HepG2 (cell line): ENCODE measurements around the gene KIF22. TPM values are rescaled to one million over a fixed set of nuclear protein-coding genes. Genes with fewer than 3 reads are reported as not detected.
A peak's percentile ranks its signal among the peaks of the same experiment; 100 is the strongest.

Experiments used
- ATAC-seq: fragments of 200-7000 bp; cut with Tn5 transposase; 3 replicates; pipeline ENCODE4 v1.9.1; 2020; ENCODE audit warnings: mild to moderate bottlenecking, moderate library complexity
- BruUV-seq: library from RNA; stranded (reverse); fragments of 400-500 nt; replicated peaks from 2 replicates; lab custom pipeline; 2021; lab: Mats Ljungman, UMichigan
- CTCF ChIA-PET: fragments of 300-600 bp; formaldehyde crosslinking; extraction: SDS; loops from one replicate; lab custom pipeline; 2021; ENCODE audit warnings: low total read pairs, inconsistent platforms, low intra/inter-chr PET ratio; lab: Yijun Ruan, JAX
- POLR2A ChIA-PET: fragments of 350-600 bp; sonication (Branson Sonifier 250); formaldehyde crosslinking; loops from one replicate; lab custom pipeline; 2020; ENCODE audit warnings: antibody characterized with exemption, inconsistent platforms; lab: Yijun Ruan, JAX
- DNase-seq: peaks from one replicate; pipeline ENCODE4 v3.0.0-alpha.2; 2015; ENCODE audit warnings: low spot score
- FAIRE-seq: peaks from 3 replicates; lab custom pipeline; 2011; peaks lifted over from hg19 to GRCh38; lab: Jason Lieb, UNC
- H2AFZ ChIP-seq: one replicate; pipeline ENCODE4 v1.6.1; 2011; ENCODE audit warnings: low read length, inconsistent platforms
- H3K27ac ChIP-seq: fragments of 300-600 bp; 3 replicates; pipeline ENCODE4 v1.8.0; 2011; ENCODE audit warnings: mixed run types, mild to moderate bottlenecking, mixed read lengths, low read length, inconsistent platforms; ENCODE audit not compliant: insufficient read depth; ENCODE audit errors: extremely low read length
- H3K27me3 ChIP-seq, 2 experiments: fragments of 200-600 bp in 1 of 2; 2 replicates in 1 of 2; 3 replicates in 1 of 2; pipeline versions ENCODE4 v1.6.0 to v1.8.0; 2011; ENCODE audit warnings: low read length in 2 of 2, mild to moderate bottlenecking in 2 of 2, moderate library complexity in 2 of 2, inconsistent platforms in 1 of 2; ENCODE audit not compliant: insufficient read depth in 2 of 2, control insufficient read depth in 1 of 2
- H3K36me3 ChIP-seq, 2 experiments: fragments of 200-600 bp in 1 of 2; replicated peaks in 1 of 2; 2 replicates in 1 of 2; 3 replicates in 1 of 2; pipeline versions ENCODE4 v1.5.1 to v1.8.0; 2011; ENCODE audit warnings: low read length in 2 of 2, inconsistent platforms in 1 of 2; ENCODE audit not compliant: insufficient read depth in 2 of 2, control insufficient read depth in 1 of 2
- H3K4me1 ChIP-seq: 2 replicates; pipeline ENCODE4 v1.5.1; 2012; ENCODE audit warnings: low read length, inconsistent platforms; ENCODE audit not compliant: insufficient read depth
- H3K4me2 ChIP-seq: 2 replicates; pipeline ENCODE4 v1.6.0; 2011; ENCODE audit warnings: low read depth, low read length, inconsistent platforms
- H3K4me3 ChIP-seq, 3 experiments: fragments of 200-600 bp in 1 of 3; sonication (generic), shearing (Covaris generic) in 1 of 3; replicated peaks in 1 of 3; 2 replicates each; pipeline ENCODE4 v1.5.1; 2011 to 2016; ENCODE audit warnings: low read length in 3 of 3, inconsistent platforms in 2 of 3, low read depth in 2 of 3, mild to moderate bottlenecking in 2 of 3, control low read depth in 1 of 3, mixed read lengths in 1 of 3; ENCODE audit not compliant: insufficient read depth in 1 of 3
- H3K79me2 ChIP-seq: one replicate; pipeline ENCODE4 v1.6.1; 2011; ENCODE audit warnings: low read length, inconsistent platforms; ENCODE audit not compliant: insufficient read depth
- H3K9ac ChIP-seq: 2 replicates; pipeline ENCODE4 v1.6.0; 2011; ENCODE audit warnings: mild to moderate bottlenecking, low read depth, low read length, inconsistent platforms; ENCODE audit not compliant: insufficient read depth
- H3K9me3 ChIP-seq: 2 replicates; pipeline ENCODE4 v1.5.1; 2012; ENCODE audit warnings: mild to moderate bottlenecking, low read length
- H4K20me1 ChIP-seq: 2 replicates; pipeline ENCODE4 v1.6.0; 2011; ENCODE audit warnings: inconsistent platforms, mild to moderate bottlenecking, low read length, moderate library complexity; ENCODE audit not compliant: insufficient read depth
- CBFB ChIP-seq: sonication (generic); formaldehyde crosslinking; IDR thresholded peaks from 2 replicates; pipeline ENCODE4 v1.4.0; 2020; ENCODE audit warnings: missing genetic modification reagents
- ELF1 ChIP-seq: sonication (generic); formaldehyde crosslinking; IDR thresholded peaks from 2 replicates; pipeline ENCODE4 v1.4.0; 2020; ENCODE audit warnings: missing genetic modification reagents
- KLF13 ChIP-seq: sonication (generic); formaldehyde crosslinking; IDR thresholded peaks from 2 replicates; pipeline ENCODE4 v1.4.0; 2020; ENCODE audit warnings: mild to moderate bottlenecking, missing genetic modification reagents
- MAFG ChIP-seq: sonication (generic); formaldehyde crosslinking; IDR thresholded peaks from 2 replicates; pipeline ENCODE4 v1.5.1; 2020; ENCODE audit warnings: mild to moderate bottlenecking, missing genetic modification reagents
- MYC ChIP-seq: sonication (generic); formaldehyde crosslinking; IDR thresholded peaks from 2 replicates; pipeline ENCODE4 v1.9.0; 2021; ENCODE audit warnings: missing genetic modification reagents, borderline replicate concordance
- MYPOP ChIP-seq: sonication (generic); formaldehyde crosslinking; IDR thresholded peaks from 2 replicates; pipeline ENCODE4 v1.8.1; 2023; ENCODE audit warnings: mild to moderate bottlenecking, moderate library complexity, missing genetic modification reagents
- NCOR1 ChIP-seq: fragments of 200-600 bp; sonication (generic); IDR thresholded peaks from 2 replicates; pipeline ENCODE4 v1.7.0; 2017; ENCODE audit warnings: antibody characterized with exemption, low read length, borderline replicate concordance
- PAXIP1 ChIP-seq: sonication (generic); formaldehyde crosslinking; conservative IDR thresholded peaks from 2 replicates; pipeline ENCODE4 v1.4.0; 2020; ENCODE audit warnings: mild to moderate bottlenecking, missing genetic modification reagents, moderate library complexity
- REPIN1 ChIP-seq: sonication (generic); formaldehyde crosslinking; IDR thresholded peaks from 2 replicates; pipeline ENCODE4 v1.8.0; 2022; ENCODE audit warnings: missing genetic modification reagents, low read depth, mild to moderate bottlenecking, borderline replicate concordance
- REXO4 ChIP-seq: sonication (generic); formaldehyde crosslinking; IDR thresholded peaks from 2 replicates; pipeline ENCODE4 v1.8.0; 2022; ENCODE audit warnings: missing genetic modification reagents, mild to moderate bottlenecking, borderline replicate concordance
- SOX13 ChIP-seq, 3 experiments: fragments of 450-650 bp in 1 of 3; sonication (generic) in 1 of 3; formaldehyde crosslinking in 1 of 3; IDR thresholded peaks in 2 of 3; conservative IDR thresholded peaks in 1 of 3; 2 replicates each; pipeline versions ENCODE4 v1.5.0 to v1.6.1; 2016 to 2020; ENCODE audit warnings: antibody characterized with exemption in 1 of 3, mild to moderate bottlenecking in 1 of 3, missing compliant biosample characterization in 1 of 3, missing genetic modification reagents in 1 of 3, moderate library complexity in 1 of 3
- TBX3 ChIP-seq: fragments of 450-650 bp; IDR thresholded peaks from 2 replicates; pipeline ENCODE4 v1.6.1; 2017; ENCODE audit warnings: antibody characterized with exemption, mild to moderate bottlenecking, inconsistent platforms, borderline replicate concordance
- ZMYM2 ChIP-seq: sonication (generic); formaldehyde crosslinking; IDR thresholded peaks from 2 replicates; pipeline ENCODE4 v1.8.0; 2022; ENCODE audit warnings: mild to moderate bottlenecking, missing genetic modification reagents
- ZNF33B ChIP-seq: sonication (generic); formaldehyde crosslinking; IDR thresholded peaks from 2 replicates; pipeline ENCODE4 v1.5.1; 2020; ENCODE audit warnings: mild to moderate bottlenecking, missing genetic modification reagents
- ZNF44 ChIP-seq: sonication (generic); formaldehyde crosslinking; IDR thresholded peaks from 2 replicates; pipeline ENCODE4 v1.5.1; 2020; ENCODE audit warnings: mild to moderate bottlenecking, missing genetic modification reagents
- ZNF597 ChIP-seq: sonication (generic); formaldehyde crosslinking; IDR thresholded peaks from 2 replicates; pipeline ENCODE4 v1.5.0; 2020; ENCODE audit warnings: missing genetic modification reagents
- ZNF766 ChIP-seq: sonication (generic); formaldehyde crosslinking; IDR thresholded peaks from 2 replicates; pipeline ENCODE4 v1.5.0; 2020; ENCODE audit warnings: missing genetic modification reagents, borderline replicate concordance
- WGBS: methylation state at CpG from one replicate; pipeline ENCODE4 v1.1.6; 2017; ENCODE audit warnings: low lambda C conversion rate; 5-methylcytosine and 5-hydroxymethylcytosine counted together
- in situ Hi-C: cut with HindIII; loops from 2 replicates; pipeline ENCODE4 v1.10.0; 2017; ENCODE audit warnings: low pct_unique_long_range_greater_than_20kb; ENCODE audit not compliant: extremely low pct_ligation_motif_present
- intact Hi-C: fragments of 100-400 bp; cut with micrococcal nuclease; formaldehyde crosslinking; loops from one replicate; pipeline ENCODE4 v1.10.0; 2022; ENCODE audit not compliant: unreplicated experiment
- polyA plus RNA-seq, 8 experiments: library from polyadenylated mRNA; depleted of rRNA in 3 of 8; stranded (reverse) in 7 of 8; unstranded in 1 of 8; fragments of >200 nt; fragmentation: Illumina TruSeq in 4 of 8; extraction: Trizol in 4 of 8; gene quantifications; 2 replicates each; pipeline versions ENCODE4 v1.2.1 to v1.2.3, GENCODE V29; 2011 to 2016; ENCODE audit warnings: low read depth in 4 of 8, missing spikeins in 1 of 8, mixed read lengths in 1 of 8; ENCODE audit not compliant: insufficient read depth in 1 of 8
- total RNA-seq, 5 experiments: library from RNA; depleted of rRNA; stranded (reverse); fragments of >200 nt; fragmentation: Illumina TruSeq; extraction: Trizol; gene quantifications; 2 replicates each; pipeline ENCODE4 v1.2.3, GENCODE V29; 2016; ENCODE audit warnings: low read depth in 1 of 5

Gene KIF22
- total and polyA plus RNA-seq, 2 of the 13 experiments (the other 11 are each of a cell fraction or from before 2014, with no cell fraction given): 95.8 to 118 TPM

- FAIRE-seq (no peak), ATAC-seq (no peak), DNase-seq (no peak)
- peaks cover 0 to 12% of the 10 kb centered on the region in 2 experiments; a peak in 2 of 5 replicates for H3K27me3 ChIP-seq
- CTCF ChIA-PET: no interaction called here
- no peak overlapping the region for H2AFZ ChIP-seq
- H3K9me3 ChIP-seq: no peaks in the 10 kb centered on the region
- POLR2A ChIA-PET: interaction anchor here (1.0 to 4.3 kb wide), 5 partner anchors 9 to 135 kb away, joined by 3 to 16 read pairs (median 4); partner anchors contain the start of genes KIF22 and QPRT
- peaks cover 18% of the 10 kb centered on the region for H3K79me2 ChIP-seq
- H3K27ac ChIP-seq: no peak overlapping the region
- no peak overlapping the region for H3K9ac ChIP-seq
- no TSS peak for BruUV-seq
- H3K4me1 ChIP-seq: peaks cover 80% of the 10 kb centered on the region
- intact Hi-C loops: no loop called here
- peaks cover 12% of the 10 kb centered on the region; the same call in 1 of the 2 replicates for H4K20me1 ChIP-seq
- in situ Hi-C loops: loop anchor here (25.0 kb wide), 1 partner anchor 848 kb away; the partner anchor contains the start of genes FBRS and PRR14
- H3K4me2 ChIP-seq: peak overlapping the region; percentile 95
- peak overlapping the region in 1 of 3 experiments; percentile 75; a peak in 1 of 6 replicates for H3K4me3 ChIP-seq
- peaks cover 6 to 20% of the 10 kb centered on the region in 2 experiments for H3K36me3 ChIP-seq
- WGBS: 66% methylated on average over 23 of the region's 24 CpGs
- TF ChIP-seq ELF1: no peak
- no peak for TF ChIP-seq ZNF597 (CRISPR knock-in tag)
- no peak for TF ChIP-seq SOX13 (IDR thresholded peaks at IDR 0.05)
- no peak for TF ChIP-seq SOX13 (CRISPR knock-in tag; conservative IDR thresholded peaks at IDR 0.05 in 1 of 2, IDR thresholded peaks at IDR 0.05 in 1 of 2)
- no peak for TF ChIP-seq ZNF44 (CRISPR knock-in tag)
- TF ChIP-seq REXO4 (CRISPR knock-in tag): no peak
- 0 out of 2 replicates have a peak, but pooled peaks have one; percentile 23 for TF ChIP-seq MYC
- TF ChIP-seq PAXIP1 (CRISPR knock-in tag): no peak
- TF ChIP-seq TBX3: no peak
- no peak for TF ChIP-seq CBFB (CRISPR knock-in tag)
- TF ChIP-seq ZNF766 (CRISPR knock-in tag): no peak
- TF ChIP-seq ZNF33B (CRISPR knock-in tag): no peak
- TF ChIP-seq MAFG (CRISPR knock-in tag): 0 out of 2 replicates have a peak, but pooled peaks have one; percentile 5
- no peak for TF ChIP-seq ZMYM2
- TF ChIP-seq KLF13: no peak
- no peak for TF ChIP-seq REPIN1
- TF ChIP-seq NCOR1: no peak
- no peak for TF ChIP-seq MYPOP (CRISPR knock-in tag)
Observed at GRCh38 chr16:29813644-29814562, 23.4 kb downstream of the KIF22 start.
